NCI-H1436 (cell line): ENCODE data around the gene MEIKIN.
"Not testable (repeated sequence)": the region's sequence is repeated elsewhere in the genome, so short reads cannot be mapped to it uniquely, and the experiment has no call there.

Experiments used
- DNase-seq: peaks from one replicate; lab custom pipeline; 2025; lab: John Stamatoyannopoulos, UW

The MEIKIN gene

DNA sequence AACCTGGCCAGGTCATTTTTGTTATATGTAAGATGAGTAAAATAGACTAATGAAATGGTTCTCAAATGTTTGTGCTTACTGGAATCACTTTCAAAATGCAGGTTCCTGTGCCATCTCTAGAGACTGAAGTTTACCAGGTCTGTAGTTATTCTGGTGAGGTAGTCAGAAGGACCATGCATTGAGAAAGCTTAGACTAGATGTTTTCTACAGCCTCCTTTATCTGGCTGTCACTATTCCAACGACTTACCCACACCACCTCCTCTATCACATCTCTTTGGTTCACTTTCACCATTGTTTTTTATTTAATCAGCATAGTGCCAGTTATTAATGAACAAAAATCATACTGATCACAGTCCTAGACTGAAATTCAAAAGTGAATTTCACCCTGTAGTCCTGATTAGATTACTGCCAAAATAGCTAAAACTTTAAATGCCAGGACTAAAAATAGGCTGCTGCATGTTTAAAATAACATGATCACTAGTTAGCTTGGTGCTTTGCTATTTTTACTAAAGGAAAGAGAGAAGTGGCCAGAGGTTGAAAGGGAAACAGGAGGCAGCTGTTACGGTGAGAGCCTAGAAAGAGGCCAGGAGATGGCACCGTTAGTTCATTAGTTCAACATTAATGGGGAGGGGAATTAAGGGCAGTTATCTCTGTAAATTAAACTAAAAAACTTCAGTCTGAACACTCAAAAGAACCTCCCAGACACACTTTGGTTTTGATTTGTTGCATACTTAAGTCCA is 134.8 kb downstream of the MEIKIN start:
- DNase-seq = no peak

DNA sequence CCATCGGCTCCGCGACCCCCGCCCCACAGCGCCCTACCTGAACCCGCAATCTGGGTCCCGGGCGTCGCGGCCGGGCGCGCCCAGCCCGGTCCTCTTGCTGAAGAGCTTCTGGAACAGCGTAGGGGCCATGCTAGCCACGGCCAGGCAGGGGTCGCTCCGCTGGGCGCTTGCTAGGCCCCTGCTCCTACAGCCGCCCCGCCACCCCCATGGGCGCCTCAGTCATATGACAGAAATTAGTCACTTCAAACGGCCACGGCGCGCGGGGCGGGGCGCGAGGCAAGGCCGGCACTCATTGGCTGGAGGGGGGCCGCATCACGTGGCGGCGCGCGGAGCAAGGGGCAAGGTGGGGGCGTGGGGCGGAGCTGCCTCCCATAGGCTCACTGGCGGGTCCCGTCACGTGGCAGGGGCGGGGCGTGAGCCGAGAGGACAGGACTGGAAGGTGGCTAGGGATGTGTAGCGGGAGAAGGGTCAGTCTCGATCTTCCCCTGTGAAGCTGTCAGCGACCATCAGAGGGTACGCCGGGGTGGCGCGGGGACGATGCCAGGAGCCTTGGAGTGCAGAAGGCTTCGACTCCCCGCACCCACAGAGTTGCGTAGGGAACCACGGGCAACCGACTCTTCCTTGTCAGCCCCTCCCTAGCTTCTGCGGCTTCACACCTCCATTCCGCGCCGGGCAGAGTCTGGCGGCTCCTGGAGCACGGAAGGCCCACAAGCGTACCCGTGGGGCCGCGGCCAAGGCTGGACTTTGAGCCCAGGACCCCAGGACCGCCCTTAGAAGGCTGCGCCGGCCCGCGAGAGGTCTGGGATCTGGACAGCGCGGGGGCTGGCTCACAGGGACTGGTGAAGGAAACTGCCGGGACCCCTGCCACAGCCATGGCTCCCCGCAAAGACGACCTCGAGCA is 148.4 kb downstream of the MEIKIN start, which contains the start of gene FNIP1:
FNIP1 (minus strand) TSS at position 225 of the 901 bp plus-strand sequence; CDS start at position 129, 96 bp downstream.
- peak; percentile 96 for DNase-seq

DNA sequence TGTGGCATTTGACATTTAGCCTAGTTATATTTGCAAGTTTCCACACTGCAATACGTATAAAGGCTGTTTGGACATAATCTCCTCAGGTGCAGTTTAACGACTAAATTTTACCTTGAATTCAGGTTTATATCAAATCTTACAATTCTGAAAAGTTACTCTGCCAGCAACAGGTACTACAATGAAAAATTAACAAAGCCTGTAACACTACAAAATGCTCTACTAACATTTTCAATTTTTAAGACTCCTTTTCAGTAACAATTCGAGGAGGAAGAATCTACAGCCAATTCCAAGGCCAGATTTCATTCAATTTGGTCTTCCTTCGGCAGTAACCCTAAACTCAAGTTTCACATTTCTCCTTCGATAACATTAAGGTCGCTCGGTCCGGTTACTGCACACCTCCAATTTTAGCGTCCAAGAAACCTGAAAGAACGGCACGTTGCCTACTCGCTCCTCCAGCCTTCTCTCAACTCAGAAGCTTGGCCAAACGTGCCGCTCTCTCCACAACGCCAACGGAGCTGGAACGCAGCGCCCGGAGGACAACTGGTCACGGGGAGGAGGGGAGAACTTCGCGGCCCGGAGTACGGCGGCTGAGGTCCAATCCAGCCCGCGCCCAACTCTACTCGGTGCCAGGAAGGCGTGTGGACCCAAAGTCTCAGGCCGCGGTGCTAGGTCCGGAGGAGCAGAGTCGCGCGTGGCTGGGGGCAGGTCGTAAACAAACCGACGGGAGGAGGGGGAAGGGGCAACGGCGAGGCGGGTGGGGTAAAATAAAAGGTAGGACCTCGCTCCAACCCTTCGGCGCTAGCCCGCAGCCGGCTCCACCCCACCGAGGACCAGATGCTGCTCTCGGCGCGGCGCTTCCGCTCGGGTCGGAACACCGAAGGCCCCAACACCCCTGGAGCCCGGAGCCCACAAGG is 149.3 kb downstream of the MEIKIN start:
- DNase-seq = no peak

DNA sequence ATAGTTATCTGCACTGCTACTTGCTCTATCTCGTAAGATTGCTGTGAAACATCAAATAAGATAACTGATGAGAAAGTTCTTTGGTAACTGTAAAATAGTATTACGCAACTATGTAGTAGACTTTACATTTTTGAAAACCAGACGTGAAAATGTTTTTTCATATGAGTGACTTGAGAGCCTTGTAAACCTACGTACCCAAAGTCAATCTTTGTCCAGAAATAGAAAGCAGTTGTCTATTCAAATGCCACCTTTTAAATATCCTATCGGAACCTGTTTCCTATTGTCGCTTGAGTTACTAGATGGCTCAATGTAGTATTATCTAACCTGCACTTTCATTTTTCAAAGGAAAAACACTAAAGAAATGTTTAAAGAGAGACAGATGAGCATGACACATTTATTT is 150.2 kb downstream of the MEIKIN start:
- no peak for DNase-seq

DNA sequence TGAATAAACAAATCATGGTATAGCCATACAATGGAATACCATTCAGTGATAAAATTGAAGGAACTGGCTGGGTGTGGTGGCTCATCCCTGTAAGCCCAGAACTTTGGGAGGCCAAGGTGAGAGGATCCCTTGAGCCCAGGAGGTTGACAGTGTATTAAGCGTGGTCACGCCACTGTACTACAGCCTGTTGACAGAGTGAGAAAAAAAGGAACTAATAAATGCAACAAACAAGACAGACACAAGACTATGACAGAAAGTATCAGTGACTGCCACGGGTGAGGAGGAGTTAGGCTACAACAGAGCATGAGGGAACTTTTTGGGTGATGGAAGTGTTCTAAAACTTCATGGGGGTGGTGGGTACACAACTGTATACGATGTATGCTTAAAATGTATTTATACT is 150.9 kb downstream of the MEIKIN start:
- DNase-seq = no peak

DNA sequence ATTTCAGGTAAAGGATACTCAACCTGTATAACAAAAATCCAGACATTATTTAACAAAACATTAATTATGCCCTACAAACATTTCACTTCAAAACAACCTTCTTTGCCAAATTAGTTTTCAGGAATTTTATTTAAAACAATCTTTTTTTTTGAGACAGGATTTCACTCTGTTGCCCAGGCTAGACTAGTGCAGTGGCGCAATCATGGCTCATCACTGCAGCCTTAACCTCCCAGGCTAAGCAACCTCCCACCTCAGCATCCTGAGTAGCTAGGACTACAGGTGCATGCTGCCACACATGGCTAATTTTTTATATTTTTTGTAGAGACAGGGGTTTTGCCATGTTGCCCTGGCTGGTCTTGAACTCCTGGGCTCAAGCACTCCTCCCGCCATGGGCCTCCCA is 152.6 kb downstream of the MEIKIN start:
- no peak for DNase-seq

DNA sequence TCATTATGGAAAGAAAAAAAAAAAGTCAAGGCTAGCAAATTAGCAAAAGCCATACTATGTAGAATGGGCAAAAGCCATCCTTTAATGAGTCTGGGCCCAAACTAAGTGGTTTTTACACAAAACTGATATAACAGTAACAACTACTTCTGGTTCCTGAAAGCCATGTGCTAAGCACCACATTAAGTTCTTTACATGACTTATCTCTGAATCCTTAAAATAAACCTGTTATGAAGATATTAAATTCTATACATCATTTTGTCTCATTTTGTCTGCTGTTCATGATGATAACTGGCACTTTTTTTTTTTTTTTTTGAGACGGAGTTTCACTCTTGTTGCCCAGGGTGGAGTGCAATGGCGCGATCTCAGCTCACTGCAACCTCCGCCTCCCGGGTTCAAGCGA is 153.6 kb downstream of the MEIKIN start:
- DNase-seq = no peak

DNA sequence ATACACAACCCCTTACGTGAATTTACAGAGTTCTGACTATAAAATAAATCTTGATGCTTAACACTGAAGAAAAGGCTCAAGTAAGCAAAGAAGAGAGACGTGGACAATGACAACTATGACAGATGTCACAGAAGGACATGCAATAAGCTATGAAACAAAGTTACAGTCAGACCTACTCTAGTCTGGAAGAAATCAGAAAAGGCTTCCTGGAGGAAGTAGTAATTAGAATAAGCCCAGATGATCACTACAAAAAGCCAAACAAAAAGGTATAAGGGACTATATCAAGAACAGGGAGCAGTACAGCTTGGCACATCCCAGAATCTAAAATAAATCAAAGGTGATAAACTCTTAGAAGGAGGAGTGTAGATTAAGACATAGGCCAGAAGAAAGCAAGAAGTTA is 154.9 kb downstream of the MEIKIN start:
- no peak for DNase-seq

DNA sequence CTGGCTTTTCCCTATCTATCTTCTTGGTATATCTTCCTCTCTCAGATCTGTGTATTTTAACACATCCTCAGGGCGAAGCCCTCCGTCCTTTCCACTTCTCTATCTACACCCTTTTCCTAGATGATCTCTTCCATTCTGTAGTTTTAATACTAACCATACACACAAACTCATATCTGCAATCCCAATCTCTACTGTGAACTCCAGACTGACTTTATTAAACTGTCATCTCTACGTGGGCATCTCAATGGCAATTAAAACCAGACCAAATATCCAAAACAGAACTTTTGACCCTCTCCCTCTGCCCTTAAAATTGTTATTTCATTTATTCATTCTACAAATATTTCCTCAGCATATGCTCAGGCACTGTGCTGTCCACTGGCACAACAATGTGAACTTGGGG is 155.7 kb downstream of the MEIKIN start:
- DNase-seq = no peak

DNA sequence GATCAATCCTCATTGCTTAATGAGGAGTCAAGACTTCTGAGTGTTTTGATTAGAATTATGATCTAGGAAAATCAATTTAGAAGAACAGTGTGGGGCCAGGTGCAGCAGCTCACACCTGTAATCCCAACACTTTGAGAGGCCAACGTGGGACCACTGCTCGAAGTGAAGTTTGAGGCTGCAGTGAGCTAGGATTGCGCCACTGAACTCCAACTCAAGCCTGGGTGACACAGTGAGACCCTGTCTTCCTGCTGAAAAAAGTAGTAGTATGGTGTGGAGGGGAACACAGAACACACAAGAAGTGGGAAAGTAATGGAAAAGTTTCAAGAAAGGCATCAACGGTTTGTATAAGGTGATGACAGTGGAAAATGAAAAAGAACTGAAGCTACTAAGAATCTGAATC is 157.7 kb downstream of the MEIKIN start:
- no peak for DNase-seq

DNA sequence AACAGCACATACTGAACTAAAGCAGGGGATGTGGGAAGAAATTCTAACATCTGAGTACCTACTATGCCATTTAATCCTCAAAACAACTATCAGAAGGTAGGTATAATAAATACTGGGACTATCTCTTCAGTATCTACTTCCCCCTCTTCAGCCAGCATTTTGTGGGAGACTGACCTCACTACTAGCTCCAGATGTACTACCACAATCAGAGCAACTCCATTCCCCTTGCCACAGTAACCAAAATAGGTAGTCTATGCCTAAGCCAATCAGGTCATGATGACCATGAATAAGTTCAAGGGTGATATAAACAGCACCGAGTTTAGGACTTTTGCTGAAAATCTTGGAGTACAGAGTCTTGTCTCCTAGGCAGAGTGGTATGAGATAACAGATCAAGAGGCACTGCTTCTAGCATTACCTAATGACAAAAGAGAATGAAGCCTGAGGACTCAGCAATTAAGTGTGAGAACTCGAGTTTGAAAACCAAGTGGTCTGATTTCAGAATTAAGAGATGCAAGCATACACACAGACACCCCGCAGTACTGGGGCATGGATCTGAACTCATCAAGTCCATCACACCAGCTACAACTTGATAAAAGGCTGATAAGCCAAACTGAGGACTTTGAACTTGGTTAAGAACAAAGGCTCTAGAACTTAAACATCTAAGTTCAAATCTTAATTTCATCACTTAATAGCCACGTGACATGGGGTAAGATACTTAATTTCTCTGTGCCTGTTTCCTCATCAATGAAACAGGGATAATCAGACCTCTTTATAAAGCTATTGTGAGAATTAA is 158.4 kb downstream of the MEIKIN start:
- DNase-seq = no peak

DNA sequence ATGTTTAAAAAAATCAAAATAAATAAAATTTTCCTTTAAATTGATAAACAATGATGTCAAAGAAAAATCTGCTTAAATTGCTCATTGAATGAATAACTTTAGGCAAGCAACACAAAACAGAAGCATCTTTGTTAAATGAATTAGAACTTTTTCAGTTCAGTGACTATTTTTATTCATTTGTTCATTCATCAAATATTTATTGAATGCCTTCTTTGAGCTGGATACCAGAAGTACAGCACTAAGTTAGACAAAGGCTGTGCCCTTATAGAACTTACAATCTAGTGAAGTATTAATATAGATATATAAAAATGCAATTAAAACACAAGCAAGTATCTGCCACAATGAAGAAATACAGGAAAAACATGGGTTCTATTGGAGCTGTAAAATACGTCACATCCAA is 159.4 kb downstream of the MEIKIN start:
- no peak for DNase-seq

DNA sequence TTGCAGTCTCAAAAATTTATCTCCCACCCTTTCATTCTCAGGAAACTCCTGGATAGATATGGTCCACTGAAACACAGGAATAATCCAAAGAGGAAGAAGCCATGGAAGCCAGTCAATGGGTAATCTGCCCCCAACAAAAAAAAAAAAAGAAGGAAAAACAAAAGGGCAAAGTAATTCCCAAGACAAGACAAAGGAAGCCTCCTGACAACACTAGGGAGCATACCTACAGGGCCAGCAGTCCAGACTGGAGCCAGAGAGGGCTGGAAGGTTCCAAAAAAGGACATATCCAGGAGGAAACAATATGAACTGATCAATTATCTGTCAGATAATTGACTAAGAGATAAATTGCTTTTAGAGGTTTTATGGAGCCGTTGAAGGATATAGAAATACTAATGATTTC is 161.6 kb downstream of the MEIKIN start:
- no peak for DNase-seq

DNA sequence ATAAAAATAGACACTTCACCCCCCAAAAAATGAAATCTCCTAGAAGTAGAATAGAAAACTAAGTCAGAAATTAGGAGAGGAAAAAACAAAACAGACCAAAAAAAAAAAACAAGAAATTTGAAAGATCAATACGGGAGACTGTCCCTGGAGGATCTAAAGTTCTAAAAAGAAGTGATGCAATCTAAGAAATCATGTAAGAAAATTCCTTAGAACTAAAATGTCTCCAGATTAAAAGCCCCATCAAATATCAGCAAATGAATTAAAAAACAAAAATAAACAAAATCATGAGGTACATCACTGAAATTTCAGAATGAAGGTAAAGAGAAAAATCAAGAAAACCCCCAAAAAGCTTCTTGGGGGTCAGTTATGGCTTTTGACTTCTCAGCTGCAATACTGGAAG is 162.1 kb downstream of the MEIKIN start:
- DNase-seq = no peak

DNA sequence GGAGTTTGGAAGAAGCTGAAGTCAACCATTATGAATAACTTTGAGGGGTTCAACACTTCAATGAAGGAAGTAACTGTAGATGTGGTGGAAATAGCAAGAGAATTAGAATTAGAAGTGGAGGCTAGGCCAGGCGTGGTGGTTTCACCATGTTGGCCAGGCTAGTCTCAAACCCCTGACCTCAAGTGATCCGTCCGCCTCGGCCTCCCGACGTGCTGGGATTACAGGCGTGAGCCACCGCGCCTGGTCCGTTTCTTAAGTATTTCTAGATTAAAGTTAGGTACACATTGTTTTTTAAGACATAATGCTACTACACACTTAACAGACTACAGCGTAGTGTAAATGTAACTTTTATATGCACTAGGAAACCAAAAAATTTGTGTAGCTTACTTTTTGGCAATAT is 162.7 kb downstream of the MEIKIN start:
- DNase-seq = no peak

DNA sequence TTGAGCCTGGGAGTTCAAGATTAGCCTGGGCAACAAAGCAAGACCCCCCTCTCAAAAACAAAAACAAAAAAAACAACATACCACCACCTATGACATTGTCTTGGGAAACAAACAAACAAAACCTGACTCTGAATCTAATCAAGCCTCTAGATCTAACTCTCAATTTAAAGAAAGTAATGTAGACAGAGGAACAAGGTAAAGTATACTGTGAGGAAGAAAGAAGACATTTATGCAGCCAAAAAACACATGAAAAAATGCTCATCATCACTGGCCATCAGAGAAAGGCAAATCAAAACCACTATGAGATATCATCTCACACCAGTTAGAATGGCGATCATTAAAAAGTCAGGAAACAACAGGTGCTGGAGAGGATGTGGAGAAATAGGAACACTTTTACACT is 167.3 kb downstream of the MEIKIN start:
- not testable (repeated sequence) for DNase-seq

DNA sequence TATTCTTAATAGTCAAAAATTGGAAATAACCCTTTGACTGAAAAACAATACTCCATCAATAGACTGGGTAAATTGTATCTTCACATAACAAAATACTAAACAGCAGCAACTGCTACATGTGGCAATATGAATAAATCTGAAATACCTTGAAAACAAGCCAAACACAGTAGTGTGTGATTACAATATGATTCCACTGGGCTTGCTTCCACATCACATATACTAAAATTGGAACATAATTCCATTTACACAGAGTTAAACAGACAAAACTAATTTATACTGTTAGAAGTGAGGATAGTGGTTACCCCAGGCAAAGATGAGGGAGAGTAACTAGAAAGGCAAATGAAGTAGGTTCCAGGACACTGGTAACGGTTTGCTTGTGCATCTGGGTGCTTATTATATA is 169.0 kb downstream of the MEIKIN start:
- no peak for DNase-seq

DNA sequence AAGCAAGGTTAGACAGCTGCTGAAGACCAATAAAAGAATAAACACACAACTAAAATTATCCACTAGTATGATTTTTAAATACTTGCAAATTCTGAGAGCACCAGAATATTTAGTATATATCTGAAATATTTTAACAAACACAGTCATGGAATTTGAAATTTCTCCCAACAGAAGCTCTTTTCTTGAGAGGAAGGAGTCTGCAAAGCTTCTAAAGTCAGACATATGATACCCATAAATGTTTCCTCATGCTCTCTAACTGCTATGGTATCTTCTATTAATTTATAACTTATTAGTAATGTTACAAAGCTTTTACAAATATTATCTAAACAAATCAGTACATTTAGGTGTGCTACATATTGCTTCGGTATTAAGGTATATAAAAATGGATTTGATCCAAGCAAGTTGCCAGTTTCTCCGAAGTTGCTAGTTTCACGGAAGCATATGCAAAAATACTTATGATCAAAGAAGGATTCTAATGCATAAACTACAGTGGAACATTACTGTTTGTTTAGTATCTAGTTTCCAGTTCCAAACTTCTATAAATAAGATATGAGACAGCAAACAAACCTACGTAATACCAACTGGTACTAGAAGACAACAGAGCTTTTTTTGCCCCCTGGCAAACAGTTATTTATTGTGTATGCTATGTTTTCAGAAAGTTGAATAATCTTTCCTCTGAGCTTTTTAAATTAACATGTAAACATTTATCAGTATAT is 170.7 kb downstream of the MEIKIN start:
- DNase-seq = no peak

DNA sequence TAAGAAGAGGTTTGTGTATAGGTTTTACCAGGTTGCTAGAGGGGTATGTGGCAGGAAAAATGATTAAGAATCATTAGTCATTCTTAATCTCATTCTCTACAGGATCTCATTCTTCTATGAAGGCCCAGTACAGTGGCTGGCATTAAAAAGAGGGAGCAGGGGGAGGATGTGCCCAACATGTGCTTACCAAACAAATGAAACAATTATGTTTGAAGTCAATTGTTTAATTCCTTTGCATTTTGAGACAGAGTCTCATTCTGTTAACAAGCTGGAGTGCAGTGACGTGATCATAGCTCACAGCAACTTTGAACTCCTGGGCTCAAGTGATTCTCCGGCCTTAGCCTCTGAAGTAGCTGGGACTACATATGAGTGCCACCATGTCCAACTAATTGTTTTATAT is 171.7 kb downstream of the MEIKIN start:
- no peak for DNase-seq

DNA sequence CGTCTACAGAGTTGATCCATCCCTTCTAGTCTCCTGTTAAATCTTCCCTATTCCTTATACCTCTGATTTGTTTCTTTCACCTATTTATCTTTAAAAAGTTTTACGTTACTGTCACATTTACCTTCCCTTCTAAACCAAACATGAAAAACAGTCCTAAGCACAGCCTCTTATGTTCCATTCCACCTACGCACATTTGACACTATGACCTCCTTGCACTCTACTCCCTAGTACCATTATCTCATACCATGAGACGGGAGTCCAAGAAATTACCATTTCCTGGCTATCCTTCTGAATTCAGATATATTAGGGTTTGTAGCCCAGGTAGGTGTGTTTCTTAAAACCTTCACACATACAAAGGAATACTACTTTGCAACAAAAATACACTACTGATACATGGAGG is 173.8 kb downstream of the MEIKIN start:
- no peak for DNase-seq

DNA sequence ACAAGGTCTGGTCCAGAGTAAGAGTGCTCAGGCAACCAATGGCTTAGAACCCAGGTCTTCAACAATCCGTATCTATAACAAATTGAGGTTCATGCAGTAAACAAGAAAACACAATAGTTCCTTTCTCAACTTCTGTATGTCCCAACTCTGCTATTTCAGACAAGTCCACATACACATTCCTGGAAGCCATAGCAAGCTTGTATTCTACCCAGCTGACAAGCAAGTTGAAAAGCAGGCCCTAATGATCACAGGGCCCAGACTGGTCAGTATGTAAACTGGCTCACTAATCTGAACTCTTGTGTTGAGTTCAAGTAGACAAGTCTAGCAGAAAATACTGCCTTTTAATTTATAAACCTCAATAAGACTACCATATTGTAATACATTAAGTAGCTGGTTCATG is 175.5 kb downstream of the MEIKIN start:
- DNase-seq = no peak
